COLO668 (cell line): Measurements from ENCODE around the gene LEPROT.
"Not testable (repeated sequence)": the region's sequence is repeated elsewhere in the genome, so short reads cannot be mapped to it uniquely, and the experiment has no call there.

Experiments
- DNase-seq: peaks from one replicate; lab custom pipeline; 2025; ENCODE audit not compliant: unreplicated experiment; lab: John Stamatoyannopoulos, UW

The LEPROT gene, protein sequence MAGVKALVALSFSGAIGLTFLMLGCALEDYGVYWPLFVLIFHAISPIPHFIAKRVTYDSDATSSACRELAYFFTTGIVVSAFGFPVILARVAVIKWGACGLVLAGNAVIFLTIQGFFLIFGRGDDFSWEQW

DNA sequence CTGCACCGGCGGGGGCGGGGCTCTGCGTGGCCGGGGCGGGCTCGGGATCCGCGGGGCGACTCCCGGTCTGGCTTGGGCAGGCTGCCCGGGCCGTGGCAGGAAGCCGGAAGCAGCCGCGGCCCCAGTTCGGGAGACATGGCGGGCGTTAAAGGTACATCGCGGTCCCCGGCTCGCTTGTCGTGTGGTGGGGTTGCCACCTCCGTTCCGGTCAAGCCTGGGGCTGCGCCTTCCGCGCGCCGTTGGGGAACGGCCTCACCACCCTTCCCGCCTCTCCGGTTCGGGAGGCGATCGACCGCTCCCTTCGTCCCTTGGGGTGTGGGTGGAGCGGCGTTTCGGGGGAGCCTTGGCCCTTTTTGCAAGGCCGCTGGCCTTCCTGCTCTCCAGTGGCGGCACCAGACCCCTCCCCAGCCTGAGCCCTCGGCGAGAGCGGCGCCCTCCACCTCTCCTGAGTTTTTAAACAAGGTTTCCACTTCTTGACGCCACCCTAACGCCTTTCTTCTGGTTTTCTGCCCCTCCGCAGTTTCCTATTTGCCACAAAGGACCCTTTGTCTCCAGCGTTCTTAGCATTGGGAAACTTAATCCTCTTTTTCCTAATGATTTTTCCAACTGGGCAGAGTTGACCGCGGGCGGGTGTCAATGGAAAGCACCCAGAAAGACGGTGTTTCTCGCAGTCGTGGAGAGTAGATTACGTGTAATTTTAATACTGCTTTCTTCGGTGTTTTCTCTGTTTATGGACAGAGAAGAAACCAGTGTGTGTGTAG, at the start of gene LEPROT, which contains the start of gene LEPR:
LEPROT (plus strand) TSS at position 79 of the 761 bp plus-strand sequence; CDS start at position 136, 57 bp downstream.
LEPR (plus strand) TSS at position 79 of the 761 bp plus-strand sequence. CDS start 144,898 bp downstream, outside the sequence.
- DNase-seq: no peak

DNA sequence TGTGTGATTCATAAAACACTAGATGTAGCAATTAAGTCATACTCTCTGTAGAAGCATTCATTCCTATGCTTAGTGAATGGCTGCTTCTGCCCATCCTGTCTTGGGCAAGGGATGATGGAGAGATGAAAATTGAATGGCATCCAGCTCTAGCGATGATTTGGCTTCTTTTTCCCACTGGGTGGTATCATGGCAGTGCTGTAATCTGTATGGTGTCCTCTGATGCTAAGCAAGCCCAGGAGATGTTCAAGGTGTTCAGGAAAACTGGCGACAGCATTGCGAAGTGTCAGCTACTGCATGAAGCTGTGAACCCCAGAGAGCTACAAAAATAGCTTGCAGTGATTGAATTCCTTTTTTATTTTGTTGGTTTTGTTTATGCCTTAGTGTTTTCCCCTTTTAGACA, 48.9 kb upstream of the LEPROT start:
- no peak for DNase-seq

DNA sequence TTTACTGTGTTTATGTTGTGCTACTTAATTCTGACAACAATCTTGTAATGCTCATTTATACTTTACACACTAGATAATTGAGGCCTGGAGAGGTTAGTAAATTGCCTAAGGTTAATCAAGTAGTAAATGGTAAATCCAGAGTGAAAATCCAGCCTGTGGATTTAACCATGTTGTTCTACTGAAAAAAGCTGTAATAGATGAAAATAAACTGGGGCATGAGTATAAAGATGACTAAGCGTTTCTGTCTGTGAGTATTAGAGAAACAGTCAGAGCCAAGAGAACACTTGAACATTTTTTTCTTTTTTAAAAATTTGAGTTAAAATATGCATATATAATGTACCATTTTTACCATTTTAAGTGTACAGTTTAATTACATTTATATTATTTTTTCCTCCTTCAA, 47.9 kb upstream of the LEPROT start:
- DNase-seq: no peak

DNA sequence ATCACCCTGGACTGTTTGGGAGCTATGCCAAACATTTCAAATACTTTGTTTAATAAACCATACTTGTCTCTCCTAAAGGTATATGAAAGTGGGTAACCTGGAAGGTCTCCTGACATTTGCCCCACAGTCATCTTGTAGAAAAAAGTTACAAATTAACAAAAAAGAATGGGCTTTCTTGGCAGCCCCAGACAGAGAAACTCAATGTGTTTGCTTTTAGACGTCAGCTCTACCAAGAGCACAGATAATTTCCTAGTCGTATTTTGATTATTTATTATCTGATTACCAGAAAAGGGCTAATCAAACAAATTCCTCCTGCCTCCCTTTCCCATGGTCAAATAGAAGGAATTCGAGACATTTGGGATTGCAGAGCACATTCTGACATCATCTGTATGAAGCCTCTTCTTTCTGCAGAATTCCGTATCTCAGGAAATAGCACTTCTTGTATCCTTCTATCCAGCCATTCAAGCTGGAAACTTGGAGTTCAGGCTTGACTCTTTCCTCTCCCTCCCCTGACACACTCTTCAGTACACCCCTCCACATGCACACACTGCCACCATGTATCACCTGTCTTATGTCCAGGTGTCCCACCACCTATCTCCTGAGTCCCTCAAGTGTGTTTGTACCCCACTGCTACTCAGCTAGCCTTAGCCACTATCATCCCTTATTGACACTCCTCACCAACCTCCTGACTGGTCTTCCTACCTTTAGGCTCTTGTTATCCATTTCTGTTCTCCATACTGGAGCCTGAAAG, 42.8 kb upstream of the LEPROT start:
- DNase-seq: no peak

DNA sequence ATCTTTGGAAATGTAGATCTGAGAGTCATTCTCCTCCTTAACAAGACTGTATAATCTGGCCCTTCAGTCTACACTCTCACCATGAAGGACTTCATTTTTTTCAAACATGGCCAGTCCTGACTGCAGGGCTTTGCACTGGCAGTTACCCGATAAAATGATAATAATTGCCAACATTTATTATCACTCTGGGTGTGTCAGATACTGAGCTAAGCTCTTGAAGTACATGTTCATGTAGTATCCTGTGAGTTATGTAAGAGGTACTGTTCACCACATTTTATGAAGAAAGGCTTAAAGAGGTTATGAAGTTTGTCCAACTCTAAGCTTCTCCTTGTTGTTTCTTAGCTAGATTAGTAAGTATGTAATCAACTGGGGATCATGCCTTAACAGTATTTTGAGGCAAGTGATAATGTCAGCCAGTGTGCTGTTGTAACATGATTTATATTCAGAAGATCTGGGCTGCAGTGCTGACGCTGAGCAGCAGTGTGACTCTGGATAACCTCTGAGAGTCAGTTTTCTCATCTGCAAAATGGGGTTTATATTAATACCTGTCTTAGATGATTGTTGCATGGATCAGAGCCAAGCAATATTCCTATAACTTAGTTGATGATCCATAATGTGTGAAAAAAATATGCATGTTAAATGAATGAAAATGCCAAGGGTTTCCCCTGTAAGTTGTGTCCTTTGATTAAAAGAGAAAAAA, 42.1 kb upstream of the LEPROT start:
- DNase-seq: no peak

DNA sequence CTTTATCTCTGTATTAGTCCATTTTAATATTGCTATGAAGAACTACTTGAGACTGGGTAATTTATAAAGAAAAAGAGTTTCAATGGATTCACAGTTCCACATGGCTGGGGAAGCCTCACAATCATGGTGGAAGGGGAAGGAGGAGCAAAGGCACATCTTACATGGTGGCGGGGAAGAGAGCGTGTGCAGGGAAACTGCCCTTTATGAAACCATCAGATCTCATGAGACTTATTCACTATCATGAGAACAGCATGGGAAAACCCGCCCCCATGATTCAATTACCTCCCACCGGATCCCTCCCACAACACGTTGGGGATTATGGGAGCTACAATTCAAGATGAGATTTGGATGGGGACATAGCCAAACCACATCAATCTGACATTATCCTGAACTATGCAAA, 36.0 kb upstream of the LEPROT start:
- not testable (repeated sequence) for DNase-seq

DNA sequence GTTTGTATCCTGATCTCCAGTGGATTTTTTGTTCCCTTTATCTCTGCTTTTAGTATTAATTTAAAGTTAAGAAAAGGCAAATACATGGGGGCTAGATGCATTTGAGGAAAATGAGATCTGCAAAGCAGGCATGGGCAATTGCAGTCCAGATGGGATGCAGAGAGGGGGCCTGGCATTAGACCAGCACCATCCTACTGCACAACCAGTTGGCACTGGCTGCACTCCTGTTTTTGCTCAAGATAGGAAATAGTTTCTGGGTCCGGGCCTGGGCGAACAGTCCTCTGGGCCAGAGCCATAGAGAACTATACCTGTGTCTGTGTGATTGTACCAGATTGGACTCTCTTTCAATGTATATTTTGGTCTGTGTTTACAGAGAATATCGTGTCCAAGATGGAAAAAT, 34.0 kb upstream of the LEPROT start:
- DNase-seq: no peak

DNA sequence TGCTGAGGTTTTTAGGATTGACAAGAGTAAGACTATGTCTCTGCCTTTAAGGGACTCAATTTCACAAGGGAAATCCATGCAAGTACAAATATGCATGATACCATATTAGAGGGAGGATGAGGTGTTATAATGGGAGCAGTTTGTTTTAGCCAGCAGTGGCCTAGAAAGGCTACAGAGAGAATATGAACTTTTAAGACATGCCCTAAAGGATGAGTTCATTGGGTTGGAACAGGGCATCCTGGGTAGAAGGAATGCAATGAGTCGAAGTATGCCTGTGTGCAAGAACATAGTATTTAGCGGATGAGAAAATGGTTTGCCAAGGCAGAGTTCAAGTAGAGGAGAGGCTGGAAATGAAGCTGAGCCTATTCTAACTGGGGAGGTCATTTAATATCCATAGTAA, 32.6 kb upstream of the LEPROT start:
- no peak for DNase-seq

DNA sequence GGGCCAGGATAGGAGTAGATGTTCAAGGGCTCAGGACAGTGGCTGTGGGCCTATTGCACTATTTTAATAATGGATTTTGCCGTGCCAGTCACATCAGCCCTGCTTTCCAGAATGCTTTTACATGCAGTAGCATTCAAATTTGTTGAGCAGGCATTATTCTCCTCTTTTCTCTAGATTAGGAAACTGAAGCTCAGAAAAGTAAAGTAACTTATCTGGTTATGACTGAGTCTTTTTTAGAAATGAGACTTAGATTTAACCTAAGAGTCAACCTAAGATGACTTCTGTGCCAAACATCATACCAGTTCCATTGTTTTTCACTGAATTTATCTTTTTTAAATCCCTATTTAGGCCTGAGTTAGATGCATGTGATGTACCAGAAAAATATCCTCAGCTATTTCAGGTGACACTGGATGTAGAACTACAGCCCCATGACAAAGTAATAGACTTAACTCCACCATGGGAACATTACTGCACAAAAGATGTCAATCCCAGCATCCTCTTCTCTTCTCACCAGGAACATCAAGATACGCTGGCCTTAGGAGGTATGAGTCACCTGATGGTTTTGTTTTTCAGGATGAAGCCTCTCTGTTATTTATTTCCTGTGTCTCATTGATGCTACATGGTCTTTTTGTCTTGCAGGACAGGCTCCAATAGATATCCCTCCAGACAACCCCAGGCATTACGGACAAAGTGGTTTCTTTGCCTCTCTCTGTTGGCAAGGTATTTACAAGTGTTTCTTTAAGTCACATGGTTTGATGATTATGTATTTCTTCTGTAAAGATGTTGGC, 31.4 kb upstream of the LEPROT start:
- no peak for DNase-seq

DNA sequence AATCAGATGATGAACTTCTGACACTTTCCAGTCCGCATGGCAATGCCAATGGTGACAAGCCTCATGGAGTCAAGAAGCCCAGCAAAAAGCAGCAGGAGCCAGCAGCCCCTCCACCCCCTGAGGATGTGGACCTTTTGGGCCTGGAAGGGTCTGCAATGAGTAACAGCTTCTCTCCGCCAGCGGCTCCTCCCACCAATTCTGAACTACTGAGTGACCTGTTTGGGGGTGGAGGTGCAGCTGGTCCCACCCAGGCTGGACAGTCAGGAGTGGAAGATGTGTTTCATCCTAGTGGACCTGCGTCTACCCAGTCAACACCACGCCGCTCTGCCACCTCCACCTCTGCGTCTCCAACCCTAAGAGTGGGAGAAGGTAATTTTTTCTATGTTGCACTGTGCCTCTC, 28.0 kb upstream of the LEPROT start:
- no peak for DNase-seq

DNA sequence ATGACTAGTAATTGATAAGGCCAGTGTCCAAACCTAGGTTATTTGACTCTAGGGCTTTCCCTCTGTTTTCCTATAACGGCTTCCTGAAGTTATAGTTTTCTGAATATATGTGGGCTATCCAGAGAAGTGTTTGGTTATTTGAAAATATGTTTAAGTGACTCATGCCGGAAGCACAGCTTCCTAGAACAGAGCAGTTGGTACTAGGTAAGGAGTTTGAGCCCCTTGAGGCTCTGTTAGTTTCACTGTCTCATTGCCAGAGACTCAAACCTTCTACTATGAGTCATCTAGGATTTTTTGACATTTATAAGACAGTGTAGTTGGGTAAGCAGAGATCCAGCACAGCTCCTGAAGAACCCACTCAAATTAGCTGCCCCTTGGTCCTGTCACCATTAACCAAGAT, 27.1 kb upstream of the LEPROT start:
- DNase-seq: no peak

DNA sequence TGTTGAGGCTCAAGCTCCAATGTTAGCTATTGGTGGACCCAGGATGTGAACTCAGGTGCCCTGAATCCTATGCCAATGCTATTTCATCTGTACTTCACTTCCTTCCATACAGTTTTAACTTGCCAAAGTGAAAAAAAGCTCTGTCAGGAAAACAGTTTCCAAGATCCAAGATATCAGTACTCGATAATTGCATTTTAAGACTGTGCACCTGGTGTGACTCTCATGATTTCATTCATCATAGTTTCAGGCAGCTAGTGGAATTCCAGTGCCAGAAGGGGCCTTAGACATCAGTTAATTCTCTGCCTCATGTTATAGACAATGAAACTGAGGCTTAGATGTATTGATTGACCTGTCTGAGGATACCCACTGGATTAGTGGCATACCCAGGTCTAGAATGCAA, 26.5 kb upstream of the LEPROT start:
- no peak for DNase-seq

DNA sequence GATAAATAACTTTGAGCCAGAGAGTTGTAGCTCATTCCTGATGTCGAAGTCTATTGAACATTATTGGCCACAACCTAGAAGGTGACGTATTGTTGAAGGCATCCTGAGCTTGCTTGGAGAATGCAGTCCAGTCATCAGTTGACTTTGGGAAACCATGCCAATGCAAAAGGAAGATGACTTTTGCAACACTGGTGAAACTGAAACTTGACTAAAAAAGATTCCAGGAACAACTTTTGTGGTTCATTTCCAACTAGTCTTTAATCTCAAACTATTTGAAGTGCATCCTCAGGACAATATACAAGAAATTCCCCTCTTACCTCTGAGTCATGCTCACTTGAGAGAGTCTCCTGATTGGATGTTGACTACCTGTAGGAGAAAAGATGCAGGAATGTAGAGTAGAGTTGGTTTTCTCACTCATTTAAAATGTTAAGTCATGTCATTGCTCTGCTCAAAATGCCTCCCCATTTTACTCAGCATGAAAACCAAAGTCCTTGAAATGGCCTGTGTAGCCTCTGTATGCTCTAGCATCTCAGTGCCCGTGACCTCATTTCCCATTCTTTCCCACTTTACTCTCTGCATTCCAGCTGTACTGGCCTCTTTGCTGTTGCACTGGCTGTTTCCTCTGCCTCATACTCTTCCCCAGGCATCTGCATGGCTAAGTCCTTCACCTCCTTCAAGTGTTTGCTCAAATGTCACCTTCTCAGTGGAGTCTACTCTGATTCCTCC, 24.4 kb upstream of the LEPROT start:
- no peak for DNase-seq

DNA sequence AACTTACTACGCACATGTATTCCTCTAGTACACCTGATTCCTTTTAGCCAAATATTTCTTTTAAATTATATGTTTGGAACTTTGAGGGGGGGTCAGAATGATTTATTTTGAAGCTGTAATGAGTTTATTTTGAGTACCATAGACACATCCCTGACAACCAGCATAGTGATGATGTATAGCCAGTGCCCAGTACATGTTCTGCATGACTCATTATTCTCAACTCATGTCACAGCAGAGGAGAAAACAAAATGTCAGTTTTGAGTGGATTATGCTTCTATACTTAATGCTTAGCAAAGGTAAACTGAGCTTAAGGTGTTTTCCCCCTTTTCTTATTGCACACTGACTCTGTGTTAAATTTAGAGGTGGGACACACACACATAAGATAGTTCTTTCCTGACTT, 22.4 kb upstream of the LEPROT start:
- DNase-seq: no peak

DNA sequence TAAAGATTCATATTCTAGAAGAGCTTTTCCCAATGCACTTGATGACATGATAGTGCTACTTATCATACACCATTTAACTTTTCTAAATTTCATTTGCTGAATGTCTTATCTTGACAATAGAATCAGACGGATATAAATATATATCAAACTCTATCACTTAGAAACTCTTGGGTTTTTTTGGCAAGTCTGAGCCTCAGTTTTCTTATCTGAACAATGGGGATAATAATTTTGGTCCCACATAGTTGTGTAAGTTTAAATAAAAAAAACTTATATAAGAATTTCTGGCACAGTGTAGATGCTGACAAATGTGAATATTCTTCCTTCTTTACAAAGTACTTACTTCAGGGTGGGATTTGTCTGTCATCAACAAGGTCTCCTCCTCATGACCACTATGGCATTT, 21.5 kb upstream of the LEPROT start:
- DNase-seq: no peak

DNA sequence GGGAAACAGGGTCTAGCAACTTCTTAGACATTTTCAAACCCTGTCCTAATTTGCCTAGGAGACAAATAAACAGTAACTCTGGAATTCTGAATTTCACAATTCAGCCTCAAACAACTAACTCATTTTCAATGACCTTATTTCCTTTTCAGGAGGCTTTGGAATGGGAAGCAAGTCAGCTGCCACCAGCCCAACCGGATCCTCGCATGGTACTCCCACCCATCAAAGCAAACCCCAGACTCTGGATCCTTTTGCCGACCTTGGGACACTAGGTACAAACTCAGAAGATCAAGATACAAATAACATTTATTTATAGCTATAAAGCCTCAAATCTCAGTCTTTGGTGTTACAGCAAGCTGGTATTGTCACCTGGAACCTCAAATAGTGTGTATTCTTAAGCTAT, 18.9 kb upstream of the LEPROT start:
- no peak for DNase-seq

DNA sequence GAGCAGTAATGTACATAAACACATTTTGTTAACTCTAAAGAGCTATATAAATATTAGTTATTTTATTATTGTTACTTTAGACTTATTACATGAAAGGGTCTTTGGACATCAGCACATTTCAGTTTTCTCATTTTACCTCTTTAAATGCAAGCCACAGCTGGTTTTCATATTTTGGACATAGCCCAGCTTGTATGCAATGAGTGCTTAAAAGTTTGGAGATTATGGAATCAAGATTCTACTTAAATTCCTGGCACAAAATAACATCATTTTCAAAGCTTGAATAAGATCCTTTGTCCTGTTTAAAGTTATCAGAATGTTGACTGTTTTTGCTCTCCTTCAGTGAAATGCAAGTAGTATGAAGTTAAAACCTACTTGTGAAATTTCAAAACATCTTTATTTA, 15.5 kb upstream of the LEPROT start:
- DNase-seq: no peak

DNA sequence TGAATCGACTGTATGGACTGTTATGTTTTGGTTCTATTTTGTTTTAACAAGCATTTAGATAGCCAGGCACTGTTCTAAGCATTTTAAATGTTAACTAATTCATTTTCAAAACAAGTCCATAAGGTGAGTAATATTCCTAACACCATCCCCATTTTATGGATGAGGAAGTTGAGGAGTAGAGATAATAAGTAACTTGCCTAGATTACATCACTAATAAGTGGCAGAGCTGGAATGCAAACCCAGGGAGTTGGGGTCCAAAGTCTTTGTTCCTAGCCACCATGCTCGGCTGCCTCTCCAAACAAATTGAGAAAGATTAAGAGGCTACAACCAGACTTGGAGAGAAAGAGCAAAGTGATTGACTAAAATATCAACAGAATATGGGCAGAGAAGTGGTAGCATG, 12.6 kb upstream of the LEPROT start:
- no peak for DNase-seq

DNA sequence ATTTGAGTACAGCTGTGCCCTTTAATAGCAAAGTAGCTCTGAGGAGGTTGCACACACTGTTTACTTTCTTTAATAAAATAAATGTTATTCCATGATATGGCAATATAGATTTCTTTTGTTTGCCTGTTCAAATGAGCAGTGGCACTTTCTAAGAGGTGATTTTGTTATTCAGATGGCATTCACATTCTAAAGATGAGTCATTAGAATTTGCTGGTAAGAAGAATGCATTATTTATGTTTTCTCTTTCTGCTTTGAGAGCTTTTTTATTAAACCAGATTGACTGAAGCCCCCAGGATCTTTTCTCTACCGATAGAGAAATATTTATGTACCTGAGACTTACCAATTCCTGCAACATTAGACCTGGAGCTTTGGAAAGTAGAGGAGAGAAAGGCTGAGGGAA, 11.2 kb upstream of the LEPROT start:
- DNase-seq: no peak

DNA sequence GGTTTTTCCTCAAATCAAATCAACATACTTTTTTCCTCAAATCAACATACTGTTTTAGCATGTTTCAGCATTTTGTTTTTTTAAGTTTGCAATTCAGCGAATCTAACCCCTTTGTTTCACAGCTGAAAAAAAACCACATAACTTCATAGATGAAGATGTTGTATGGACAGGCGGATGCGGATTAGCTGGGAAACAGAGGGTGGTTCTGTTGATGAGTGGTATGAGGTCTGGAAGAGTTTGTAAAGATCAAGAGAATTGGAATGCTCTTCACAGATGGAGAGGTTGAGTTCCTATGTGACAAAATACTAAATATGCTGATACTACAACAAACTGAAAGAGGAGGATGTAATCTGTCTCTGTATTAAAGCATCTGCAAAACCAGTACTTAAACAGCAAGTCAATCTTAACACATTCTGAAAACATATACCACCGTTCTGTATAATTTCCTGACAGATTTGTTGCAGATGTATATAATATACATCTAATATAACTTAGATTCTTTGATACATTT, 10.6 kb upstream of the LEPROT start:
- DNase-seq: no peak
